Measurements from ENCODE around the gene UTP11.
"Not testable (repeated sequence)": the region's sequence is repeated elsewhere in the genome, so short reads cannot be mapped to it uniquely, and the experiment has no call there.

Gene UTP11

GRCh38 chr1:38027201-38028104 lies 14.9 kb downstream of the UTP11 start:
- no peak for DNase-seq (ENCODE audit: low read depth in 1 of 2, low spot score in 1 of 2)

- DNase-seq (ENCODE audit: low read depth in 1 of 2, low spot score in 1 of 2): peak in 1 of 2 donors; percentile 84
Observed at GRCh38 chr1:38028105-38028591, 15.6 kb downstream of the UTP11 start.

GRCh38 chr1:38028671-38029070 lies 16.1 kb downstream of the UTP11 start:
- no peak for DNase-seq (ENCODE audit: low read depth in 1 of 2, low spot score in 1 of 2)

GRCh38 chr1:38029081-38029681 lies 16.6 kb downstream of the UTP11 start:
- DNase-seq (ENCODE audit: low read depth in 1 of 2, low spot score in 1 of 2): no peak

- peak in 1 of 2 donors; percentile 83 for DNase-seq (ENCODE audit: low read depth in 1 of 2, low spot score in 1 of 2)
Observed at GRCh38 chr1:38029685-38030511, 17.4 kb downstream of the UTP11 start.

GRCh38 chr1:38030596-38031512 lies 18.3 kb downstream of the UTP11 start:
- no peak for DNase-seq (ENCODE audit: low read depth in 1 of 2, low spot score in 1 of 2)

- no peak for DNase-seq (ENCODE audit: low read depth in 1 of 2, low spot score in 1 of 2)
Observed at GRCh38 chr1:38031513-38031866, 19.0 kb downstream of the UTP11 start.

- not testable (repeated sequence) for DNase-seq (ENCODE audit: low read depth in 1 of 2, low spot score in 1 of 2)
Observed at GRCh38 chr1:38032992-38033391, 20.5 kb downstream of the UTP11 start.

GRCh38 chr1:38034871-38035270 lies 22.3 kb downstream of the UTP11 start:
- no peak for DNase-seq (ENCODE audit: low read depth in 1 of 2, low spot score in 1 of 2)

GRCh38 chr1:38037221-38037939 lies 24.8 kb downstream of the UTP11 start:
- DNase-seq (ENCODE audit: low read depth in 1 of 2, low spot score in 1 of 2): no peak

GRCh38 chr1:38038861-38039260 lies 26.3 kb downstream of the UTP11 start:
- no peak for DNase-seq (ENCODE audit: low read depth in 1 of 2, low spot score in 1 of 2)

GRCh38 chr1:38039331-38040088 lies 27.0 kb downstream of the UTP11 start:
- DNase-seq (ENCODE audit: low read depth in 1 of 2, low spot score in 1 of 2): no peak

GRCh38 chr1:38041936-38042834 lies 29.7 kb downstream of the UTP11 start:
- DNase-seq (ENCODE audit: low read depth in 1 of 2, low spot score in 1 of 2): no peak

- DNase-seq (ENCODE audit: low read depth in 1 of 2, low spot score in 1 of 2): no peak
Observed at GRCh38 chr1:38043036-38043747, 30.7 kb downstream of the UTP11 start.

GRCh38 chr1:38044221-38045215 lies 32.0 kb downstream of the UTP11 start:
- no peak for DNase-seq (ENCODE audit: low read depth in 1 of 2, low spot score in 1 of 2)
